Muscle layer of colon (tissue), 2 donors: ENCODE data around the gene MBD6.

Experiments used
- H3K27ac ChIP-seq: one replicate; pipeline ENCODE4 v1.7.0; 2013; ENCODE audit warnings: low read depth, mild to moderate bottlenecking, low read length, moderate library complexity
- H3K27me3 ChIP-seq, 2 donors: one replicate each; pipeline ENCODE4 v1.7.0; 2013; ENCODE audit warnings: low read length in 2 of 2, mild to moderate bottlenecking in 2 of 2; ENCODE audit not compliant: insufficient read depth in 2 of 2, control insufficient read depth in 1 of 2
- H3K36me3 ChIP-seq: one replicate; pipeline ENCODE4 v1.7.0; 2013; ENCODE audit warnings: mild to moderate bottlenecking, low read length; ENCODE audit not compliant: insufficient read depth
- H3K4me1 ChIP-seq: one replicate; pipeline ENCODE4 v1.7.0; 2013; ENCODE audit warnings: mild to moderate bottlenecking, low read length; ENCODE audit not compliant: insufficient read depth
- H3K4me3 ChIP-seq, 2 donors: one replicate each; pipeline ENCODE4 v1.7.0; 2013; ENCODE audit warnings: low read length in 2 of 2, low read depth in 1 of 2, mild to moderate bottlenecking in 1 of 2, moderate library complexity in 1 of 2
- H3K9ac ChIP-seq: one replicate; pipeline ENCODE4 v1.7.0; 2013; ENCODE audit warnings: low read length
- H3K9me3 ChIP-seq: one replicate; pipeline ENCODE4 v1.7.0; 2013; ENCODE audit warnings: mild to moderate bottlenecking, low read length
- donor health status: abdominal sarcoma.
- donor health status: Adenocarcinoma of cecum.

MBD6 gene

GRCh38 chr12:57579011-57579410 is 56.4 kb downstream of the MBD6 start:
- H3K9ac ChIP-seq: no peak overlapping the region
- no peaks in the 10 kb centered on the region for H3K27me3 ChIP-seq
- no peak overlapping the region for H3K4me3 ChIP-seq
- H3K4me1 ChIP-seq: no peaks in the 10 kb centered on the region
- no peak overlapping the region for H3K27ac ChIP-seq
- no peaks in the 10 kb centered on the region for H3K9me3 ChIP-seq
- no peaks in the 10 kb centered on the region for H3K36me3 ChIP-seq
